Measurements from ENCODE around the gene GOLPH3.
"Not testable (repeated sequence)": the region's sequence is repeated elsewhere in the genome, so short reads cannot be mapped to it uniquely, and the experiment has no call there.

GOLPH3 gene

DNA sequence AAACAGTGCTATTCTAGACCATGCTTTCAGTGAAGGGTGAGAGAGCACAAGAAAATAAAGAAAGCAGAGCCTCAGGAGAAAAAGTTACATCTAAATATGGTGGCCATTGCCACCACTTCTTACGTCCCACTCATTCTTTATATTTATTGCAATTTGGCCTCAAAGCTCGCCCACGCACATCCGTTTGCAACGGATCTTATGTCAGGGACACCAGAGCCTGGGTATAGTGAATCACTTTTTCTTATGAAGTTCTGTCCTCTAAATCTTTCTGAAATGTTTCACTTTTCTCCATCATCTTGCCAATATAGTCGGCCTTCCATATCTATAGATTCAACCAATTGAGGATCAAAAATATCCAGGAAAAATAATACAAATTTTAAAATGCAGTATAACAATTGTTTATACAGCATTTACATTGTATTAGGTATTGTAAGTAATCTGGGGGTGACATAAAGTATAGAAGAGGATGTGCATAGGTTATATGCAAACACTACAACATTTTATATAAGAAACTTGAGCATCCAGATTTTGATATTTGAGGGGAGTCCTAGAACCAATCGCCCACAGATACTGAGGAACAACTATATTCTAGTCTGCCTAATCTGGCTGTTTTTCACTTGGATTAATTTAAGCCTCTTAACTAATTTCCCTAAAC lies 35.2 kb downstream of the GOLPH3 start:
- DNase-seq = no peak

DNA sequence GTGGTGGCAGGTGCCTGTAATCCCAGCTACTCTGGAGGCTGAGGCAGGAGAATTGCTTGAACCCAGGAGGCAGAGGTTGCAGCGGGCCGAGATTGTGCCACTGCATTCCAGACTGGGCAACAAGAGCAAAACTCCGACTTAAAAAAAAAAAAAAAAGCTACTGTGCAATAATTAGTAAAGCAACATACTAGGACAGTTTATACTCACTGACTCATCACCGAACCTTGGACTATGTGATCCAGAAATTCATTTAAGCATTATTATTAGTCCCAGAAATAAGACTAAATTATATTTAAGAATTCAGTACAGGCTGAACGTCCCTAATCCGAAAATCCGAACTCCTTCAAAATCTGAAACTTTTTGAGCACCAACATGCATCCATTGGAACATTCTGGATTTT lies 37.8 kb downstream of the GOLPH3 start:
- DNase-seq = no peak

DNA sequence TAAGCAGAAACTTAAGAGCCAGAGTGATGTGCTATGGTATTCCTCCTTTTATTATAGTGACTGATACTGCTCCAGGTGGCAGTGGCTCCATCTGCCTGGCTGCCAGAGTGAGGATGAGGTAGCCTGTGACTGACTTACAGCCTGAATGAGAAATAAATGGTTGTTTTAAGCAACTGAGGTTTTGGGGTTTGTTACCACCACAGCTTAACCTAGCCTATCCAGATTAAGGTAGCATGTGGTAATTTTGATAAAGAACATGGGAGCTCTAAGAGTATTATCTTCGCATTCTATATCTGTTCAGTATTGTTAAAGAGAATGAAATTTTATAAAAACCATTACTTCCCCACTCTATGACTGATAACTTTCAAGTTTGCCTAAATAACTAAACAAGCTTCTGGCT lies 39.0 kb downstream of the GOLPH3 start:
- DNase-seq = no peak

DNA sequence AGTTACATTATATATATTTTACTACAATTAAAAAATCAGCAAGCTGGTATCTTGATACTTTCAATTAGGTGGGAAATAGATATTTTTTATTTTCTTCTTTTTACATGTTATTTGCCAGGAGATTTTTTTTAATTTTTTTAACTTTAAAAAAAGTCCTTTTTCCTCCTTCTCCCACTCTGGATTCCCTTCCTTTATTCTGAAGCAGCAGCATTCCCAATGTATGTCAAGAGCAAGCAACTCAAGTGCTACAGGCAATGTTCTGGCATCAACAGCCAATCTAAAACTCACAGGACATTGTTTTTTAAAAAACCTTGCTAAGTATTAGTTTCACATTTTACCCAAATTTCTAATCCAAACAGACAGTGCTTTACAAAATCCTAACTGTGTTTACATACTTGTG lies 41.4 kb downstream of the GOLPH3 start:
- no peak for DNase-seq

DNA sequence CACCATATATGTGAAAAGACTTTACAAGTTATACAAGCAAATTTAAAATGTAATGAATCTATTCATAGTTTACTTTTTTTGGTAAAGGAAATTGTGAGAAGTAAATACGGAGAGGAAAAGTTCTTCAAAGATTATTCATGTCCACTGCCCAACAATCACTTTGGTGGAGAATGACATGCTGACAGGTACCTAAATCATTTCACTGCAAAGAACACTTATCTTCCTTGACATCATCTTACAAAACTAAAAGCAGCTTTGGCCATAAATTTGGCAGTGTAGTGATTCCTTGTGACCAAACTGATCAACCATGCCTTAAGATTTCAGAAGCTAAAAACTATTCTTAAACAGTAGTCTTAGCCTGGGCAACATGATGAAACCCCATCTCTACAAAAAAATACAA lies 42.5 kb downstream of the GOLPH3 start:
- DNase-seq = no peak

DNA sequence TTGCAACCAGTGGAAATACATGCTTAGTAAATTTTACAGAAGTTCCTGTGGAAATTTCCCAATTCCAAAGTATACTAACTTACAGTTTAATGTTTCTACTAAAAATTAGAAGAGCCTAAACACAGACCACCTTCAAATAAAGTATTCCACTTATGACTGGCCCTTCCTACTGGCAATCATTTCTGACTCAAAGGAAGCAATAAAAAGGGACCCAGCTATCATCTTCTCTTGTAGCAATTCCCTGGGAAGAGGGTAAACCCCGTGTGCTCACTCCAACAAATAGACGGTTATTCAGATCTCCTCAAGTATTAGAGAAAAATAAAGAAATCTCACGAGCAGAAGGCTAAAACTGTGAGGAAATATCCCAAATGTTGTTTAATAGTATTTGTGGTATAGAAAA lies 43.3 kb downstream of the GOLPH3 start:
- DNase-seq = no peak

DNA sequence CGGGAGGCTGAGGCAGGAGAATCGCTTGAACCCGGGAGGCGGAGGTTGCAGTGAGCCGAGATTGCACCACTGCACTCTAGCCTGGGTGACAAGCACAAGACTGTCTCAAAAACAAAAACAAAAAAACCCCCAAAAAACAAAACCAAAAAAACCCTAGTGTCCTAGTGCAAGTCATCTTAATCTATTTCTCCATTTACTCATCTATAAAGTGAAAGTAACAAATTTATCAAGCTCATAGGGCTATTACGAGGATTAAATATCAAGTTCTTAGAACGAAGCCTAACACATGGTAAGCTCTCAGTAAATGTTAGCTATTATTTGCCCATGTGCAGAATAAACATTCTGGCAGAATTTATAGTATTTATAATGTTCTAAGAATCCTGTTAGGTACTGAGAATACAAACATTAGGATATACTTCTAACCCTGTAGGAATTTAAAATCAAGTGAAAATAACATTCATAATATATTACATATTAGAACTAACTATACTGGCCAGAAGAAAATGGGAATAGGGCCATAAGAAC lies 45.0 kb downstream of the GOLPH3 start:
- no peak for DNase-seq

DNA sequence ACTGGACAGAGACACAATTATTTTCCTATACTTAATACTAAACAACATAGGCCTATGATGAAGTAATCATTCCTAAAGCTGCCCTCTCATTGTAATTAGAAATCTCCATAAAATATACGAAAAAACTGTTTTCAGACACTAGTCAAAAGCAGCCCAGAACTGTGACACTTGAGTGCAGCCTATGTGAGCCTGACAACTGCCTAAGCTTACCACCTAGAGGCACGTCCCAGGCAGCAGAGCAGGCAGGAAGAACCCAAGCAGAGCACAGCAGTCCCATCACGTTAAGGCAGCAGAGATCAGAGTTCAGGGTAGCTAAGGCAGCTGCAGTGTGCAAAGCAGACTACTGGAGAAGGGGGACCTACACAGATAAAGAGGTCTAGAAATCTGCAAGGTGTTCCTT lies 46.4 kb downstream of the GOLPH3 start:
- no peak for DNase-seq

DNA sequence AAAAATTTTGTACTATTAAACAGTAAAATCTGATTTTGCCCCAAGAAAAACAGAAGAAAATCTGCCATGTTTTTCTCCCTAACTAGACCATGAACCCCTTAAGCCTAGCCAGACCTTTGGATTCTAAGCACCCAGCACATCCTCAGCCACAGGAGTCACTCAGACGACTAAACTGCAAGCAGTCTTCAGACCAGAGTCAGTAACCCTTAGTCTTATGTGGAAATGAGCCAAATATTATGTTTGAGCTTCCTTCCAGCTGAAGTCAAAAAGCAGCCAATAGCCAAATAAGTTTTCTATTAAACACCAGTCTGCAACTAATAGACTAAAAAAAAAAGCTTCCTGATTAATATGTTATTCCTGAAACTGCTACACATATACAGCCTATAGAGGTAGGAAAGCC lies 47.4 kb downstream of the GOLPH3 start:
- DNase-seq = no peak

DNA sequence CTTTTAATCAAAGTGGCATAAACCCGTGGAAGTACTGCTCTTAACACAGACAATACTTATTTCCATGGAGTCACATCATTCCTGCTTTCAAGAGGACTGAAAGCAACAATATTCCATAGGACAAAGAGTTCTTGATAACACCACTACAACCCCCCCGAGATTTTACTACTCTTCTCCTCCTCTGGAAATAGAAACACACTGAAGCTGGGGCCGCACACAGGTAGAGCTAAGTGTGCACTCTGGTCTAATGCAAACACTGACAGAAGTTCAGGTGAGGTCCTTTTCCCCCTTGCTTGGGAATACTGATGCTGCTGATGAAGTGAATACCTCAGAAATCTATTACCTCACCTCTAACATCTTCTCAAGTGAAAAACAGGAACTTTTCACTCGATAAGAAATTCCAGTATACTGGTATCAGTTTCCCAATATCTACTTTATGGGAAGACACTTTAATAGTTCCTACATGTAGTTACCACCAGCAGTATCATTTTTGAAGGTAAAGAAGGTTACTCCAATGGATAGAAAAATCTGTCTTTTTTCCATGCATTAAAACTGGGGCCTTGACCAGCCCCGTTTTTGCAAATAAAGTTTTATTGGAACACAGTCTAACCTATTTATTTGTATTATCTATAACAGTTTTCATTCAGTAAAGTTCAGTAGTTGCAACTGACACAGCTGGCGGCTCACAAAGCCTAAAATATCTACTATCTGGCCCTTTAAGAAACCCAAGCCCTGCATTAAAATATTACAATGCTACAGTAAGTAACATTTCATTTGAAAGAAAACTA lies 50.0 kb downstream of the GOLPH3 start:
- DNase-seq = no peak

DNA sequence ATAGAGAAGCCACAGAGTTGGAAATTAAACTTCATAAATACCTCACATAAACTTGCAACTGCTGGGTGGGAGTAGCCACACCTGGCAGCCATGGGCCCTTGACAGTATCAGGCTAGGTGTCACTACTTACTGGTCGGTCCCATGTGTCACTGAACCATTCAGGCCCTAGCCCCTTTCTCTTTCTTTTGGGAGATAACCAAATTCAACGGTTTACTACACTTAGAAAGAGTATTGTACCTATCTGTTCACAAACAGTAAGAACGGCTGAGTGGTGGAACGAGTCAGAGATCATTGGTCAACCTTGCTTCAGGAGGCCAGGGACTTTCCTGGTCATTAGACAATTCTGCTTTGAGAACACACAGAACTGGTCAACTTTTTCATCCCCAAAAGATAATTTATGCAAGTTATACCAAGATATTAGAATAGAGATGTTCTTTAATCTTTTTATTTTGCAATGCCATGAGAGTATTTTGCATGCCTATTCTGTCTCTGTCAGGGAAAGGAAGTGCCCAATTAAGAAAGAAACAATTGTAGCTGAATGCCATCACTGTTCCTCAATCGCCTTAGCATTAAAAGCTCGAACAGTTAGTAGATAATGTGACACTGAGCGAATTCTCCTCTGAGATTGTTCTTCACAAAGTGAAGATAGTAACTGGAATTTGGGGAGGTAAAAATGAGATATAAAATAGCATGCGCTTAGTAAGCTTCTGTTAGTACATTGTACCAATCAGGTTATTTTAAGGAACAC lies 50.9 kb downstream of the GOLPH3 start:
- no peak for DNase-seq

DNA sequence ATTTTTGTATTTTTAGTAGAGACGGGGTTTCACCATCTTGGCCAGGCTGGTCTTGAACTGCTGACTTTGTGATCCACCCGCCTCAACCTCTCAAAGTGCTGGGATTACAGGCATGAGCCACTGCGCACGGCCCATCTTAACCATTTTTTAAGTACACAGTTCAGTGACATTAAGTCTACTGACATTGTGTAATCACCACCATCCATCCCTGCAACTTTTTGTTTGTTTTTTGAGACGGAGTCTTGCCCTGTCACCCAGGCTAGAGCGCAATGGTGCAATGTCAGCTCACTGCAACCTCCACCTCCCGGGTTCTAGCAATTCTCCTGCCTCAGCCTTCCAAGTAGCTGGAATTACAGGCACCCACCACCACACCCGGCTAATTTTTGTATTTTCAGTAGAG lies 55.2 kb downstream of the GOLPH3 start:
- not testable (repeated sequence) for DNase-seq

DNA sequence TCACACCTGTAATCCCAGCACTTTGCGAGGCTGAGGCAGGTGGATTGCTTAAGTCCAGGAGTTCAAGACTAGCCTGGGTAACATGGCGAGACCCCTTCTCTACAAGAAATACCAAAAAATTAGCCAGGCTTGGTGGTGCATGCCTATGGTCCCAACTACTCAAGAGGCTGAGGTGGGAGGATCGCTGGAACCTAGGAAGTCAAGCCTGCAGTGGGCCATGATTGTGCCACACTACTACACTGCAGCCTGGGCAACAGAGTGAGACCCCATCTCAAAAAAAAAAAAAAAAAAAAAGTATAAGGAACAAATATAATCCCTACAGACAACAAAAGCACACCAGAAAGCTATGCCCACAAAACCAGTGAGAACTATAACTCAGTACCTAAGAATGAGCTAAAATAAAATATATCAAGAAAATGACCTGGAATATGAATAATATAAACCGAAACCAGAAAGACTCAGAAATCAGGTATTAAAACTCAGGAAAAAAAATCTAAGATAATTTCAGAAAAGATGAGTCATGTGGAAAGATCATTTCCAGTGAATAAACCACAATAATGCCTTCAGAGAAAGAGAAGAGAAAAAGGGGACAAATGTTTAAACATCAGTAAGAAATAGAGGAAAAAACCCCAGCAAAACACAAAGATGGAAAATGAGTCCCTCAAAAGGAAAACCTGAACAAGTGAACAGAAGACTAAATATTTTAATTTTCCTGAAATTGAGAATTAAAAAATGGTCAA lies 57.4 kb downstream of the GOLPH3 start:
- no peak for DNase-seq

DNA sequence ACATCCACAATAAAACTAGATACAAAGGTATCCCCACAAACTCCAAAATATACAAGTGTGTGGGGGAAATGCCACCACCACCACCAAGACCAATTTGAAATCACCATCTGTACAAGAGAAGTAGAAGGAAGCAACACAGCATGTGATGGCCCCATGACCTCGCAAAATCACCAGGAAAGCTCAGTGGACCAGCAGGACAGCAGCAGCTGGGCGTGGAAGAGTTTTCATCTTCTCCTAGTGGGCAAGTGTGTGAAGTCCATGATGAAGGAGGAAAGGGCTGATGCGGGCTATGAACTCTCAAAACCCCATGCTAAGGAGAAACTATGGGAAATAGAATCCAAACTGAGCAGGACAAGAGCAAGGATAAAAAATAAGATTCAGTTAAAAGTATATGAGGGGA lies 58.1 kb downstream of the GOLPH3 start:
- DNase-seq = no peak

DNA sequence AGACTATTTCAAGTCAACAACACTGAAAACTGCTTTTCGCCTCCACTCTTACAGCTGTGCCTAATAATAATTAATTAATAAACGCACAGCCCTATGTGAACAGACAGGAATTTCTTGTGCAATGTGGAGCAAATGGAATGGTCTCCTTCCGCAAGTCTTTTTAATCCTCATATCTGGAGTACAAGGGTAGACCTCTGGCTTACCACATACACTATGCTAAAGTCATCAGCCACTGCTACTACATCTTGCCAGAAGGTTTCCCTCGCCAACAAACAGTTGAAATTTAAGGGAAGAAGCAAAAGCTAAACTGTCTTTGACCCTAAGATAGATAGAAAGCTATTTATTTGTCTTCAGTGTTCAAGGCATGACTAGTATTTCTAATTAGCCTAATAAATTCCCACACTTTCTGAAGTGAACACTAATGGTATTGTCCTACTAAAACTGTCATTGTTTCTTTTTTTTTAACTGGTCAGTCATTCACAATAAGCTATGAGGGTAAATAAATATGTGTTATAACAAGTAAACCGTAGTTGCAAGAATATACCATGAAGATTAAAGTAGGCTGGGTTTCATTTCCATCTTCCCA lies 63.9 kb downstream of the GOLPH3 start:
- no peak for DNase-seq

DNA sequence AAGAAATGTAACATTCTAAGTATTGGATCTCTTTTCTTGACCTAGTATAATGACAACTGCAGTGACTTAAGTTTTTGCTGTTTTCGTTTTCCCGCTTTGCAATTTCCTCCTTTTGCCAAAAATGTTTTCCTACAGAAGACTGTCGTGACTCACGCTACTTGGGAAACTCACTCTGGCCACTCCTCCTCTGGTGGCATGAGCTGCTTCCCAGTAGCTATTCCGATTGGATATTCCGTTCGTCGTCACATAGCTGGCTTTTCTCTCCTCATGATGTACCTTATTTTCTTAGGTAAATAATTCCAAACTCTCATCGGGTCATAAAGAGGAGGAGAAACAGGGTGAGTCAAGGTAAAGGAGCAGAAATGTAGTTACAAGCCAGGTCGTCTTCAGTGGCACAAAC lies 64.9 kb downstream of the GOLPH3 start:
- DNase-seq = no peak

DNA sequence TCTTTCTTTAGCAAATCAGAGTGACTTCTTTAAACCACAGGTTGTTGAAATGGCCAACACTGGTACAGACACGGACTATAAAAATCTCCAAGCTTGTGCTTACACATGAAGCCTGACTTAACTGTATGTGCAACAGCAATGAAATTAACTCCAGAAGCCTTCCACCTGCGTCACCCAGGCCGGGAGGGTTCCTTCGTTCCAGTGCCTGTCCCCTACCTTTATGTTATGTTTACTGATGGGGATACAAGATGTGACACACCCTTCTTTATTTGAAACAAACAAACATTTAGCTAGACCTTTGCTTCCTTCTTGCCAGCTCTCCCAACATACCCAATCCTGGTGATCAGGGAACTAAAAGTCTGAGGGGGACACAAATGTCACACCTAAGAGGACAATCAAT lies 66.0 kb downstream of the GOLPH3 start:
- no peak for DNase-seq

DNA sequence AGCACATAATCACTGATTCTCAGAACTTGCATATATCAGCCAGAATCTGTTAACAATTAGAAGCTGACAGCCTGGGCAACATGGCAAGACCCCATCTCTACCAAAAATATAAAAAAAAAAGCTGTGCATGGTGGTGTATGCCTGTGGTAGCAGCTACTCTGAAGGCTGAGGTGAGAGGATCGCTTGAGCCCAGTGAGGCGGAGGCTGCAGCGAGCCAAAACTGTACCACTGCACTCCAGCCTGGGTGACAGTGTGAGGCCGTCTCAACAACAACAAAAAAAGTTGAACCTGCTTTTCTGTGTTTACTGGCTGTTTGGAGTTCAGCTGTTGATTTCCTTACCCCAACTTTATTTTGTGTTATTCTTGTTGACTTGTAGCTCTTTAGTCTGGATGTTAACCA lies 66.8 kb downstream of the GOLPH3 start:
- no peak for DNase-seq

DNA sequence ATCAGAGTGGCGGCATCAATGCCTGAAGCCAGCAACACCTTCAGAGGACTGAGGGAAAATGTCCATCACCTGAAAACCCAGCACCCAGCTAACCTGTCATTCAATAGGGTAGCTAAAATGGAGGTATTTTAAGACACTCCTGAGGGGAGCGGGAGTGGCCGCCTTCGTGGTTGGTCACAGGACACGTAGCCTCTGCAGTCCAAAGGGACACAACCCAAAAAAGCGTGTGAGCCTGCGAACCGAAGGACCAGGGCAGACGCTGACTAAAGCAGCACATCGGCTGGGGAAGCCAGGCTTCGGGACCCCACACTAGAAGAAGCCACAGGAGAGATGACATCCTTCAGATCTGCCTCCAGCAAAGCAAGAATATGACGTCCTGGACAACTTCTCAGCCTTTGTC lies 70.6 kb downstream of the GOLPH3 start:
- no peak for DNase-seq

DNA sequence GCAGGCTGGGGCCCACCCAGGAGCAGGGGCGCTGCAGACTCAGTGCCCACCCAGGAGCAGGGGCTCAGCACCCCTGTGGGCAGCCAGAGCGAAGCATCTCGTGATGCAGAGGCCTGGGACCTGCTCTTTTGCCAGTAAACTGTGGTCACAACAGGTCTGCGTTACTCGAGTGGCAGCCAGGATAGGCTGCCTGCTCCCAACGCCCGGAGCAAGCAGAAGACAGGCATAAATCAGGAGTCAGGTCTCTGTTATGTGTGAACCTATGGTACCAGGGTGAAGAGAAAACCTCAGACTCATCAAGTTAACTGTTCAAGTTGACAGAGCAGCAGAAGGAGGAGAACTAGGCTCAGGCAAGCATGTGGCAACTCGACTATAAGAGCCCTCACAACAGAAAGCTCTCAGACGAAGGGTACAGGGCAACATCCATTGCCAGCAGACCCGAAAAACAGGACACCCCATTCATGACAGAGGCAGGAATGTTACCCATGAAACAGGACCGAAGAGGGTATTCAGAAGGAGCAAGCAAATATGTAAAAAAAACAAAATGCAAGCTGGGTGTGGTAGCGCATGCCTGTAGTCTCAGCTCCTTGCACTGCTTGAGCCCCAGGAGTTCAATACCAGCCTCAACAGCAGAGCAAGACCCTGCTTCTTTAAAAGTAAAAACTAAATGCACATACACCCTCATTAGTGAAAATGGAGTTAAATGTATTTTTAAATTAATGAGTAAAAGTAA lies 71.7 kb downstream of the GOLPH3 start:
- DNase-seq = no peak

All from nucleus accumbens (tissue), 56 donors.